Left cardiac atrium (tissue), 4 donors: ENCODE data around the gene CCL4L2. TPM values are rescaled to one million over a fixed set of nuclear protein-coding genes. Genes with fewer than 3 reads are reported as not detected.
A peak's percentile ranks its signal among the peaks of the same experiment; 100 is the strongest.
"Not testable (repeated sequence)": the region's sequence is repeated elsewhere in the genome, so short reads cannot be mapped to it uniquely, and the experiment has no call there.

Source experiments
- ATAC-seq, 2 donors: fragments of 200-7000 bp; cut with Tn5 transposase; one replicate each; pipeline ENCODE4 v1.9.1; 2020; ENCODE audit warnings: mild to moderate bottlenecking in 2 of 2, moderate library complexity in 2 of 2
- DNase-seq: peaks from one replicate; pipeline ENCODE4 v3.0.0-alpha.2; 2020
- intact Hi-C, 2 donors: fragments of 100-400 bp; cut with DNase I; formaldehyde crosslinking; loops; one replicate each; pipeline versions ENCODE4 v1.14.1 to v1.15.1; 2022 to 2023
- long read RNA-seq: library from polyadenylated mRNA; unstranded; transcript quantifications from one replicate; pipeline ENCODE4 v2.0.0, GENCODE V29; 2021
- total RNA-seq, 2 donors: library from RNA; stranded (reverse); fragmentation: NEBNext Ultra II Directional; extraction: Animal tissue kit (Norgen Biotek cat#: 25700); gene quantifications; one replicate each; pipeline ENCODE4 v1.2.1, GENCODE V29; 2021
- donor health status: DM: no; HTN: yes; CAD: no.
- donor health status: DM: no; HTN: yes; CAD: no; lungs with severe emphysema.
- donor health status: DM: yes; HTN: yes; CAD: no.
- donor health status: Dilated cardiomyopathy.

Gene CCL4L2
- total RNA-seq, result under 1 TPM in 1 of 2 donors, not detected in 1; 0.56 TPM
- long read RNA-seq, result 0 reads

DNA sequence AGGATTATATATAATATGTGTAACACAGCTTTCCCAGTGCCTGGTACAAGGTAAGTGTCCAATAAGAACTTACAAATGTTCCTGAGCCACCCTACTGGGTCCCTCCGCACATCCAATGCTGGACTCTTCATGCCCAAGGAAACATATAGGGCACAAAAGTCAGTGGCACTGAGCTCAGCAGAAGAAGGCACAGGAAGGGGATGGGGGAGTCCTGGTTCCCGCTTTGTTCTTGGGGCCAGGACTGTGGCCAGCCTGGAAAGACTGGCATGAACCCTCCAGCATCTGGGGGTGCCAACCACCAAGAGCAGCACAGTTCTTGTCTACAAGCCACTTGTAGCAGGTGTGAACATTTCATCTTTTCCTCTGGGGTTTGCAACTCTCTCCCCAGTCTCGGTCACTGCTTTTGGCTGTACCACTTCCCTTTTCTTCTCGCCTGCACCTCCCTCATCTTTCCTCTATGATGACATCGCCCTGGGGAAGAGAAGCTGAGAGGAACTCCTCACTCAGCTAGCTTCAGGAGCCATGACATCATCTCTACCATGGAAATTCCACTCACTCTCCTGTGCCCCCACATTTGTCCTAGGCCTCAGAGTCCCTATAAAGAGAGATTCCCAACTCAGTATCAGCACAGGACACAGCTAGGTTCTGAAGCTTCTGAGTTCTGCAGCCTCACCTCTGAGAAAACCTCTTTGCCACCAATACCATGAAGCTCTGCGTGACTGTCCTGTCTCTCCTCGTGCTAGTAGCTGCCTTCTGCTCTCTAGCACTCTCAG is at the start of gene CCL4L2:
Gene CCL4L2, plus strand, starts transcription at position 625 of the 773 bp plus-strand sequence.
- DNase-seq, intact Hi-C loops: not testable (repeated sequence)
- ATAC-seq, result peak; percentile 75 to 83

DNA sequence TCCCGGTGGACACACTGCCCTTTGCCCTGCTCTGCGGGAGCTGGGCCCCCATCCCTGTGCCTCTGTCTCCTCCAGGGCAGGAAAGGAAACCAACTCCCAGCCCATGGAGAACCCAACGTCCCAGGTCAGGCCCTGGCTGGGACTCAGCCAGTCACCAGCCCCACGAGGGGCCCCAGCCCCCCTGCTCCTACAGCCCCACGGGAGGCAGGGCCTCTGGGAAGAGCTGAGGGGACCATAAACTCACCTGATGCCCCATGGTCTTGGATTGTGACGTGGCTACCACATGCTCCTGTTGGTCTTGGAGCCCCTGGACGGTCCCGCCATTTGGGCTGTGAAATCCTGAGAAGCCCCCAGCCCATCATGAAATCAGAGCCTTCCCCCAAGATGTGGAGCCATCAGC is 42.0 kb upstream of the CCL4L2 start:
- intact Hi-C loops, DNase-seq, ATAC-seq: not testable (repeated sequence)

DNA sequence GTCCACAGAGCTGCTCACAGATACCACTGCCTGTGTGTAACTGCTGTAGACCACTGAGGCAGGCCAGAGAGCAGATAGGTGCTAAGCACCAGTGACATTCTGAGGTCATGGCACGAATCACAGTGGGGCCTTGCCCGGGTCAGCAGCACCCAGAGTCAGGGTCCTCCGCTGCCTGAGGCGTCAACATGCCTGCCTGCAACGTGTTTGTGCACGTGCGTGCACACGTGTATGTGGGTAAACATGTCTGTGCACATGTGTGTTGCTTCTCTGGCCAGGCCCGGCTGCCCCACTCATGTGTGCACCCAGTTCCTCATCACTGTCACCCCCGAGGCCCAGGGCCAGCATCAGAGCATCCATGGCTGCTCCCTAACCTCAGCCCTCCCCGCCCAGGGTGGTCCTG is 34.3 kb upstream of the CCL4L2 start, which contains the start of gene TBC1D3B:
Gene TBC1D3B, minus strand, starts transcription at position 101 of the 400 bp plus-strand sequence. CDS start 1,586 bp downstream, outside the sequence.
- intact Hi-C loops, ATAC-seq, DNase-seq: not testable (repeated sequence)

DNA sequence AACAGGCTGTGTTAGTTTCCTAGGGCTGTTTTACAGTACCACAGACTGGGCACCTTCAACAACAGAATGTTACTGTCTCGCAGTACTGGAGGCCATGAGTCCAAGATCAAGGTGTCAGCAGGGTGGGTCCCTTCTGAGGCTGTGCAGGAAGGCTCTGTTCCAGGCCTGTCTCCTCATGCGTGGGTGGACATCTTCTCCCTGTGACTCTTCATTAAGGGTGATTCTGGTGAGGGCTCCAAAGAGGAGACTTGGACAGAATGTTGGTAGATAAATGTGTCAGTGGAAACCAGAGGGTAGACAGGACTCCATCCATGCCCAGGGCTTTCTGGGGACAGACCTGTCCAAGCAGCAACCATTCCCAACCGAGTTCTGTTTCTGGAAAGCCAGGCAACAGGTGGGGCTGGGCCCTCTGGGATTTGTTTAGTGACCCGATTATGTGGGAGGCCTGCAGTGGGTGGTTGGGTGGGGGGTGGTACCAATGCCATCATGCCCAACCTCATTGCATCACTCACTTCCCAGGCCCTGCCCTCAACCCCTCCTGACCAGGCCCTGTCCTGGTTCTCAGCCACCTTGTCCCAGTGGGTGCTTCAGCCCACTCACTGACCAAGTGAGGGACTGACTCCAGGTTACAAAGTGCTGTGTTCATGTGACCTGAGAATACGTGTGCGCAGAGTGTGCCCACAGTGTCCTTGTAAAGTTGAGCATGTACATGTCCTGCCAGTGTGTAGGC is 29.3 kb upstream of the CCL4L2 start:
- intact Hi-C loops, ATAC-seq, DNase-seq: not testable (repeated sequence)

DNA sequence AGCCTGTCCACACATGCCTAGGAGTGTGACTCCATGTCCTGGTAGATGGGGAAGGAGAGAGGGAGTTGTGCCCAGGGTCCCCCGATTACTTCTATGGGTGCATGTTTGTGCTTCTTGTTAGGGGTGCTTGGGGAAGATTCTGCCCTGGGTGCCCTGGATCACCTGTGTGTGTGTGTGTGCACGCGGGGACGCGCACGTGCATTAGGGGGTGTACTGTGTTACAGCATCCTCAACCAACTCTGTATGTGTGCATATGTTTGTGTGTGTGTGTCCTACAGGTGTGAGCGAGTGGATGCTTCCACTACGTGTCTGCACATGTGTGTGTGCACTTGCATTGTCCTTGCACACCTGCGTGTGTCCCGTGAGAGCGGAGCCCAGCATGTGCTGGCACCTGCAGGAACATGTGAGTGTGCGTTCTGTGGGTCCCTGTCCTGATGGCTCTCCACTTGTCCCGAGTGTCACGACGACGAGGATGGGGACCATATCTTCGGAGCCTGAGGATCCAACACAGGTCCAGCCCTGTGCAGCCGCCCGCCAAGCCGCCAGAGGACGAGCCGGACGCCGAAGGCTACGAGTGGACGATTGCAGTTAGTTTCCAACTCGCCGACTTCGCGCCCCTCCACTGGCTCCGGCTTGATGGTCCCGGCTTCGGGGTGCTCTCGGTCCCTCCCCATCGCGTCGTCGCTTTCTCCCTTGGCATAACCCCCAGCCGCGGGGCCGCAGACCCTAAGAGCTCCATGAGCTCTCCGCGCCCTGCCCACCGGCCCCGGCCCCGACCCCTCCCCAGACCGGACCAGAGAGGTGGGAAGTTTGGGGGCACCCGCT is 28.5 kb upstream of the CCL4L2 start:
- intact Hi-C loops, result no loop called here
- DNase-seq, result peak; percentile 40
- peak; percentile 38 to 45 for ATAC-seq

DNA sequence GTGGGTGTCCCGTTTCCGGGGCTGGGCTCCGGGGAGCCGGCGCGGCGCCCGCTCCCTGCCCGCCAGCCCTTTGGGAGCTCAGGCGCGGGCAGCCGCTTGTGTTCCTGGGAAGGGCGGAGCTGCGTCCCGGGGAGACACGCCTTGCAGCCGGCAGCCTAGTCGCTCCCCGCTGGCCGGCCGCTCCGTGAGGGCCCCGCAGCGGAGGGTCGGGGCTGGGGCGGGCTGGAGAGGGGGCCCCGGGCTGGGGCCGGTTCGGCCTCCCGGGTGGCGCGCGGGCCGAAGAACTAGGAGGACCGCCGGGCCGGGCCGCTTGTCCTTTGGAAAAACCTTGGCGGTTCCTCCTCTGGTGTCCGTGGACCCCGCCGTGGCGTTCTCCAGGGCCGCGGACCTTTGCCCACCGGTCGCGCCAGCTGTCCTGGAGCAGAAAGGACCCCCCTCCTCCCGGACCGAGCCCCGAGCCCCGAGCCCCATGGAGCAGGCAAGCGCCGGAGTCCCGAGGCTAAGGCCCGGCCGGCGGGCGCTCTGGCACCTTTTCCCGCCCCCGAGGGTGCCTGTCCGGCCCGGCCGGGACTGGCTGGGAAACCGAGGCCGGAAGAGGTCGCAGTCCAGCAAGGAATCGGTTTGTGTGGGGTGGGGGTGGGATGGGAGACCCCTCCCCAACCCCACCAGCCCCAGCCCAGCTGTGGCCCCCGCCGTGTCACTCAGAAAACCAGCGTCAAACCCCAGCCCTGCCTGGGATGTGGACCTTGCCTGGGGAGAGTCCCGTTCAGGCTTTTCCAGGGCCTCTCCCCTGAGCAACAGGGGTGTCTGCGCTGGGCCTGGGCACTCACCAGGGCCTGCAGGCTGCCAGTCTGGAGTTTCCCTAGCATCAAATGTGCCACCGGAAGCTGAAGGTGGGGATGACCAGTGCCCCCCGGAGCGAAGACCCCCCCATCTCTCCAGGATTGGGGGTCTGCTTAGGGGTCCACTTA is 27.6 kb upstream of the CCL4L2 start:
- DNase-seq (peak; percentile 79), ATAC-seq (peak; percentile 94 to 96)
- intact Hi-C loops, result no loop called here

DNA sequence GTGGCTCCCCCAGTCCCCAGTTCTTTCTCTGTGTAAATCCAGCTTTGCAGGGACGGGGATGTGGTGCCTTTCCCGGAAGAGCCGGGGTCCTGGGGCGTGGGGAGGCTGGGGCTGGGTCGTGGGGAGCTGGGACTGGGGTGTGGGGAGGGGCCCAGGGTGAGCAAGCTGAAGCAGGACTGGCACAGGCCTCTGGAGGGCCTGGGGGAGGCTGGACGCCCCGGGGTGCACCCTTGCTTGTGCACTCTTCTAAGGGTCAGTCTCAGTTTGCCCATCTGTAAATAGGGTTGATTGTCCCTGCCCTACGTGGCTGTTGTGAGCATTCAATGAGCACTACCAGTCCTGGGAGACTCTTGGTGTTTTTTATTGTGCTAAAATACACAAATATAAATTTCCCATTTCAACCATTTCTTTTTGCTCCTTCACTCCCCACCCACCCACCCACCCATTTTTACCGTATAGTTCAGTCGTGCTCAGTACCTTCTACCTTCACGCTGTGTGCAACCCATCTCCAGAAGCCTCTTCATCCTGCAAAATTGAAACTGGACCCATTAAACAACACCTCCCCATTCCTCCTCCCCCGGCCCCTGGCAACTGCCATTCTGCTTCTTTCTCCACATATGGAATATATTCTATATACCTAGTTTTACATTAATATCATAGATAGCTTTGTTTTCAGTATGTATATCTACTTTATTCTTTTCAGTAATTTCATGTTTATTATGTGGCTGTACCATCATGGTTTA is 26.7 kb upstream of the CCL4L2 start:
- DNase-seq (no peak), ATAC-seq (peak in 1 of 2 donors; percentile 0)
- intact Hi-C loops, result no loop called here

DNA sequence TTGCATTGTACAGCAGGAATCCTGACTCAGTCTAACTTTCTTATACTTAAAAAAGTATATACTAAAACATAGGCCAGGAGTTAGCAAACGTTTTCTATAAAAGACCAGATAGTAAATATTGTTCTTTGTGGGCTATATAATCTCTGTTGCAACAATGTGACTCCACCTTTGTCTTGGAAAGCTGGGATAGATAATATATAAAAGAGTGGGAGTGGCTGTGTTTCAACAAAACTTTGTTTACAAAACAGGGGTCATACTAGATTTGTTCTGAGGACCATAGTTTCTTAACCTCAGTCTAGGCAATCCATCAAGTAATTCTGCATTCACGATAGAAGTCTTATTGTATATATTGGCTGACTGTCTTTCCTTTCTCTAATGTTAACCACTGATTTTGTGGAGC is 25.4 kb upstream of the CCL4L2 start:
- DNase-seq, result no peak
- ATAC-seq, result no peak
- intact Hi-C loops, result no loop called here

DNA sequence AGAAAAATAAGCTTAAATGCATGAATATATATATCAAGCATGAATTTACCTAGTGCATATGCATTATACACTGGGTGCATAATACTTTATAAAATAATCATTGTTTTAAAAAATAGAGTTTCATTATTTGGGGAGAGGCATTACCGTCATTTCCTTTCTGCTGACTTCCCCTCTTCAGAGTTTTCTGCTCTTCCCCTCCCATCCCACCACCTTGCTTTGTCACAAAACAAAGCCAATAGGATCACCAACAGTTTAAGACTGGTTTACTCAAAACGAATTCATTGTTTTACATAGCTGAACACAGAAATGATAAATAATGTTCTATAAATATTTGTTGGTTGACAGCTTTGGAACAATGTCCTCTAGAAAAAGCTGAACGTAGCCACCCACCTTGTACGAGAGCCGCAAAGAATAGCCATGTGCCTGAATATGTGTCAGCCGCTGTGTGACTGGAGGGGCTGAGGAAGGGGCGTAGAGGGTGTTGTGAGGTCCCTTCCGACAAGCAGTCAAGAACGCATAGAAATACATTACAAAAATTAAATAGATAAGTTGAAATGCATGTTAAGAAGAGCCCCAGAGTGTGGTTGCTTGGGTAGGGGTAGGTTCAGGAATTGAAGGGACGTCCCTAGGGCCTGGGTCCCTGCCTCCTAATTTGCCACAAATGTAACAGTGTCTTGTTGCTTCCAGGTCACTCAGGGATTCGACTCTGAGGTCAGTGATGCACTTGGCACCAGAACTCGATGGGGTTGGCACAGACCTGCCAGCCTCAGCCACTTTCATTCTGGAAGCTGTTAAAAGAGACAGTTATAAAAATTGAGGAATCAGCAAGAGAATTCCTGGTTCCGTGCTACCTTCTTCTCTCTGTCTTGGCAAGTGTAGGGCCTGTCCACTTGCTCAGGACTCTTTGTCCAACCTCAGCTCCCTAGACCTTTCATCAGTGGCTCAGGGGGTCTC is 23.8 kb upstream of the CCL4L2 start:
- intact Hi-C loops, result loop anchor here in 1 of 2 donors (1.0 kb wide), 1 partner anchor 77 kb away; no protein-coding TSS in a partner anchor
- not testable (repeated sequence) for DNase-seq, ATAC-seq

DNA sequence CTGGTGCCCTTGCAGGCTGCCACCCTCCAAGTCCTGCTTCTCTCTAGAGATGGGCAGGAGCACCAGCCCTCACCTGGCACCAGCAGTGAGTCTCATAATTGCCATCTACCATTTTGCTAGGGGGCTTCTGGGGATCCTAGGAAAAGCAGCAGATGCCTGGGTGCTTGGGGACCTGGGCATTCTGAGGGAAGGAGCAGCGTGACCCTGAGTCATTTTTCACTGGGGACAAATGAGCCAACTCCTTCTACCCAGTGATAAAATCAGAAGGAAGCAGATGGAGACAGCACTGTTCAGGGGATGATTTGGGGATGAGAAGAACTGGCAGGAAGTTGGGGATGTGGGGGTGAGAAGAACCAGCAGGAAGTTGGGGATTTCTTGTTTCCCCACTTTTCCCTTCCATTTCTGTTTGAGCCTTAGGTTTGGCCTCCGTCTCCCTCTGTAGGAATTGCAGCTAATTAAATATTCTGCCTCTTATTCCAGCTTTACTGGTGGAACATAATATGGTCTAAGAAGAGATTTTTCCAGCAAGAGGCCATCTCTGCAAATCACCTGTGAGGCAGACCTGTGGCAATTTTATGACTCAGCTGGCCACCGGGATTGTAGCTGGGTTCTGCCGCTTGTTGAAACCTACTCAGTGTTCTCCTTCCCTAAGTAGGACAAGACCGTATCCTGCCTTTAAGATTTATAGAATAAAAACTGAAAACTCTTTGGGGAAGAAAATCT is 22.8 kb upstream of the CCL4L2 start:
- DNase-seq, intact Hi-C loops: not testable (repeated sequence)
- ATAC-seq, result peak in 1 of 2 donors; percentile 5

DNA sequence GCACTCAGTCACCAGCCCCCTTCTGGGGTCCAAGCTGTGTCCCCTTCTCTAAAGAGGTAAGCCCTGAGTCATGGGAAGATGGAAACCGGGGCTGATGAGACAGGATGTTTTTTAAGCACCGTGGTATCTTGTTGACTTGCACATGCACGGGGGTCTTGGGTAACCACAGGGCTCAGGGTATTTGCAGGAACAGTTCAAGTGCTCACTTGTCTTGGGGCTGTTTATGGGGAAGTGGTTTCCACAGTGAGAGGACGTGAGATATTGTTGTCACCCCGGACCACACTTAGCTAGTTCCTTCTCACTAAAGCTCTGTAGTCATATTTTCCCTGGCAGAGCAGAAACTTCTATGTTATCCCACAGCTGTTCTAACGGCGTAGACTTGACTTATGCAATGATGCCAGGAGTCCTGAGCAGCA is 22.0 kb upstream of the CCL4L2 start:
- ATAC-seq (peak; percentile 76 to 78), DNase-seq (no peak)
- intact Hi-C loops, result no loop called here

DNA sequence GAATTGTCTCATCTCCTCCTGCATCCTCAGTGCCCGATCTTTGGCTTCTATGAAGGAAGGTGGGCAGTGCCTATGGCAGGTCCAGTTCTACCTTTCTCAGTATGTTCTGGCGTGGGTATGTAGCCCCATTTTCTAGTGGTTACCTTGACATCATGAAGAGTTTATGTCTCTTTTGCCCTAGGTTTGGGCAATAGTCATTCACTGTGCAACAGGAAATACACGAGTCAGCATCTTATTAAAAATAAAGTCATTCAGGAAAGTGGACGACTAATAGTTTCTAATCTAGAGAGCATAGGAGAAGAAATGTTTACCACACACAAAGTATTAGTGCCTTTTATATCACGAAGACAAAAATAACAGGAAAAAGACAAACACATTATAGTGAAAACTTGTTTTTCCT is 20.9 kb upstream of the CCL4L2 start:
- DNase-seq, intact Hi-C loops, ATAC-seq: not testable (repeated sequence)

DNA sequence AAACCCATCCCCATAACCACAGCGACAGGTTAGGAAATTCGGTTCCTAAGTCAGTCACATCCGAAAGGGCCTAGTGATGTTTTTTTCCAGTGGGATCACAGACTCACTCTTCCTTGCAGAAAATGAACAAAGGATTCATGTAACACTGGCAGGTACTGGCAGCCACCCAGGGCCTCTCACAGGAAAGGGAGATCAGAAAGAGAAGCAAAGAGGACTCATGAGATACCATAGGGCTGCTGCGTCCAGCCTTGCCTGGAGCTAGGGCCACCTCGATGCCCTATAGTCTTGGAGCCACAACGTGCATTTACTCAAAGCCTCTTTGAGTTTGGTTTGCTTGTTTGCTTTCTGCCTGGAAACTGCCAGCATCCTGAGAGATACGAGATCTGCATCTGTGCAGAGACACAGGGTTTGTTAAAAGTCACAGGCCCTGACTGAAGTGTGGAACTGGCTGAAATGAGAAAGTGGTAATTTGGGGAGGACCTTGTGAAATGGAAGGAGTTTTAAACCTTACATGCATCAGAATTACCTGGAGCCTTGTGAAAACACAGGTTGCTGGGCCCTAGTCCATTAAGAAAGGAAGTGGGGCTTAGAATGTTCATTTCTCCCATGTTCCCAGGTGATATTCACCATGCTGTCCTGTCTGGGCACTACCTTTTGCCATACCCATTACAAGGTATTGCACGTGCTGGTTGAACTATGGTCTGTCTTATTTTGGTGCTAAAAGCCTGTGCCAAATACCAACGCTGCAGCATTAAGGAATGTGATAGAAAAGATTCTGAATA is 20.1 kb upstream of the CCL4L2 start:
- ATAC-seq, DNase-seq, intact Hi-C loops: not testable (repeated sequence)

DNA sequence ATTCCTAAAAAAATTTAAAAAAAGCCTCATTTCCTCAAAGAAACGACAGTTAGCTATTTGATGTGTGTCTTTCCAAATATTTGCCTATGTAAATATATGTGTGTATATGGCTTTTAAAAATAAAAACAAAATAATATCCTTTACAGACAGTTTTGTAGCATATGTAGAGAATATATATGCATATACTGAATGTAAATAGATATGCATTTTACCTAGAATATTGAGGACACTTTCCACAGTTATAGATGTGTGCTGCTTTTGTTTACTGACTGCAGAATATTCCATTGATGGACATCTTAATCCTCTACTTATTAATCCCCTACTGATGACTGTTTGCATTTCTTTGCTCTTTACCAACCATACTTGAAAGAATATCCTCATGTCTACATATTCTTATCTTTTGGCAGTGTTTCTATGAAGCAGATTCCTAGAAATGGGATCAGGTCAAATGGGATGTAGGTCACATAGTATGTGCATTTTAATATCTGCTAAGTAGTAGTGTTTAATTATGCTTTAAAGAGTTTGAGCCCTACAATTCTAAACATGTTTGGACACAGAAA is 17.6 kb upstream of the CCL4L2 start:
- DNase-seq (no peak), ATAC-seq (no peak)
- intact Hi-C loops, result no loop called here
